ENCODE results near the gene RAB7A. TPM values are rescaled to one million over a fixed set of nuclear protein-coding genes. Genes with fewer than 3 reads are reported as not detected.
A peak's percentile ranks its signal among the peaks of the same experiment; 100 is the strongest.

RAB7A gene
- total and polyA plus RNA-seq, 2 of the 13 experiments (the other 11 are each of a cell fraction or from before 2014, with no cell fraction given): 26.5 to 182 TPM

- TF ChIP-seq GPN1 (CRISPR knock-in tag; IDR thresholded peaks at IDR 0.05; ENCODE audit: borderline replicate concordance): no peak
- TF ChIP-seq ZFAT (CRISPR knock-in tag; conservative IDR thresholded peaks at IDR 0.05): no peak
- peak; percentile 86 for TF ChIP-seq CREB1 (IDR thresholded peaks at IDR 0.05)
- TF ChIP-seq CREB1 (CRISPR knock-in tag; IDR thresholded peaks at IDR 0.05): peak; percentile 85
- no peak for TF ChIP-seq MTA3 (CRISPR knock-in tag; IDR thresholded peaks at IDR 0.05)
- TF ChIP-seq ZC3H4 (CRISPR knock-in tag; IDR thresholded peaks at IDR 0.05; ENCODE audit: borderline replicate concordance): no peak
- TF ChIP-seq MYC (CRISPR knock-in tag; IDR thresholded peaks at IDR 0.05; ENCODE audit: borderline replicate concordance): peak; percentile 97
- 0 out of 2 replicates have a peak, but pooled peaks have one; percentile 53 for TF ChIP-seq THYN1 (CRISPR knock-in tag; IDR thresholded peaks at IDR 0.05; ENCODE audit: borderline replicate concordance, low read depth)
- TF ChIP-seq ZNF230 (CRISPR knock-in tag; IDR thresholded peaks at IDR 0.05): peak; percentile 91; the same call in 1 of the 2 replicates
- peak; percentile 70; the same call in 1 of the 2 replicates for TF ChIP-seq TFDP1 (CRISPR knock-in tag; IDR thresholded peaks at IDR 0.05; ENCODE audit: borderline replicate concordance)
- TF ChIP-seq ZNF383 (CRISPR knock-in tag; IDR thresholded peaks at IDR 0.05; ENCODE audit: borderline replicate concordance): 0 out of 2 replicates have a peak, but pooled peaks have one; percentile 74
- no peak for TF ChIP-seq ZNF180 (CRISPR knock-in tag; IDR thresholded peaks at IDR 0.05; ENCODE audit: borderline replicate concordance, low read depth)
- no peak for TF ChIP-seq ATRX (CRISPR knock-in tag; IDR thresholded peaks at IDR 0.05; ENCODE audit: borderline replicate concordance)
- peak; percentile 76; the same call in 1 of the 2 replicates for TF ChIP-seq HDAC2 (CRISPR knock-in tag; IDR thresholded peaks at IDR 0.05)
- TF ChIP-seq HMG20B (CRISPR knock-in tag; conservative IDR thresholded peaks at IDR 0.05): 0 out of 2 replicates have a peak, but pooled peaks have one; percentile 17
- TF ChIP-seq ZNF740 (CRISPR knock-in tag; IDR thresholded peaks at IDR 0.05): no peak
- 0 out of 2 replicates have a peak, but pooled peaks have one; percentile 73 for TF ChIP-seq ZFP41 (CRISPR knock-in tag; IDR thresholded peaks at IDR 0.05; ENCODE audit: borderline replicate concordance)
- no peak for TF ChIP-seq HNRNPK (IDR thresholded peaks at IDR 0.05; ENCODE audit: low read depth, low read length, poor library complexity, severe bottlenecking)
- peak; percentile 87 for TF ChIP-seq TARDBP (CRISPR knock-in tag; IDR thresholded peaks at IDR 0.05)
- peak; percentile 74; the same call in 1 of the 2 replicates for TF ChIP-seq ZSCAN5A (CRISPR knock-in tag; IDR thresholded peaks at IDR 0.05; ENCODE audit: borderline replicate concordance)
- peak; percentile 73 for TF ChIP-seq ZNF264 (CRISPR knock-in tag; IDR thresholded peaks at IDR 0.05)
- 0 out of 2 replicates have a peak, but pooled peaks have one; percentile 15 for TF ChIP-seq PPARG (CRISPR knock-in tag; conservative IDR thresholded peaks at IDR 0.05)
- no peak for TF ChIP-seq PRDM10 (CRISPR knock-in tag; IDR thresholded peaks at IDR 0.05; ENCODE audit: low read depth)
Observed at GRCh38 chr3:128680603-128681368, 45.2 kb upstream of the RAB7A start (continued).
